ENCODE data around the gene KLK14. TPM values are rescaled to one million over a fixed set of nuclear protein-coding genes. Genes with fewer than 3 reads are reported as not detected.

The KLK14 gene
- total RNA-seq, 4 donors from 2014 or later, result not detected

DNA sequence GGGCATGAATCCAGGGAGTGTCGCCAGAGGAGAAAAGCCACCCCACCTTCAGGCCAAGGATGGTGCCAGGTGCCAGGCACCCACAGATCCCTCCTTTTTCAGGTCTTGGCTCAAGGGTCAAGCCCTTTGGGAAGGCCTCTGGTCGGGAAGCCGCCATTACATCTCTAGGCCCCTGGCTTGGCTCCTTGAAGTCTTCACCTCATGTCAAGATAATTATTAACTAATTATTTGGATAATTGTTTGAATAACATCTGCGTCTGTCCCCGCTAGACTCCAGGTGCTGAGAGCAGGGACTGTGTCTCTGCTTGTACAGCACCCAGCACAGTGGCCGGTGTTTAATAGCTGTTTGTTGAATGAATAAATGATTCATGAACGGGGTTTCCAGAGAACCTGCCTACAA lies 19.0 kb downstream of the KLK14 start:
- H3K36me3 ChIP-seq, result no peaks in the 10 kb centered on the region
- DNase-seq (no peak), ATAC-seq (no peak)
- H3K4me1 ChIP-seq, result no peaks in the 10 kb centered on the region
- TF ChIP-seq POLR2A (IDR thresholded peaks at IDR 0.05), result no peak
- TF ChIP-seq, protein P1, sequence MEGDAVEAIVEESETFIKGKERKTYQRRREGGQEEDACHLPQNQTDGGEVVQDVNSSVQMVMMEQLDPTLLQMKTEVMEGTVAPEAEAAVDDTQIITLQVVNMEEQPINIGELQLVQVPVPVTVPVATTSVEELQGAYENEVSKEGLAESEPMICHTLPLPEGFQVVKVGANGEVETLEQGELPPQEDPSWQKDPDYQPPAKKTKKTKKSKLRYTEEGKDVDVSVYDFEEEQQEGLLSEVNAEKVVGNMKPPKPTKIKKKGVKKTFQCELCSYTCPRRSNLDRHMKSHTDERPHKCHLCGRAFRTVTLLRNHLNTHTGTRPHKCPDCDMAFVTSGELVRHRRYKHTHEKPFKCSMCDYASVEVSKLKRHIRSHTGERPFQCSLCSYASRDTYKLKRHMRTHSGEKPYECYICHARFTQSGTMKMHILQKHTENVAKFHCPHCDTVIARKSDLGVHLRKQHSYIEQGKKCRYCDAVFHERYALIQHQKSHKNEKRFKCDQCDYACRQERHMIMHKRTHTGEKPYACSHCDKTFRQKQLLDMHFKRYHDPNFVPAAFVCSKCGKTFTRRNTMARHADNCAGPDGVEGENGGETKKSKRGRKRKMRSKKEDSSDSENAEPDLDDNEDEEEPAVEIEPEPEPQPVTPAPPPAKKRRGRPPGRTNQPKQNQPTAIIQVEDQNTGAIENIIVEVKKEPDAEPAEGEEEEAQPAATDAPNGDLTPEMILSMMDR (IDR thresholded peaks at IDR 0.05 in 4 of 5, conservative IDR thresholded peaks at IDR 0.05 in 1 of 5), result no peak
- H3K27ac ChIP-seq, result no peak overlapping the region
- in situ Hi-C loops (cut with MboI; ENCODE audit: low sequenced_read_pairs in 4 of 4) (no loop called here), intact Hi-C loops (cut with DNase I; ENCODE audit: low total_unique reads) (no loop called here)
- peaks cover 4 to 18% (median 11%) of the 10 kb centered on the region in 3 donors for H3K27me3 ChIP-seq
- H3K9me3 ChIP-seq, result no peaks in the 10 kb centered on the region
- no peak overlapping the region for H3K4me3 ChIP-seq

DNA sequence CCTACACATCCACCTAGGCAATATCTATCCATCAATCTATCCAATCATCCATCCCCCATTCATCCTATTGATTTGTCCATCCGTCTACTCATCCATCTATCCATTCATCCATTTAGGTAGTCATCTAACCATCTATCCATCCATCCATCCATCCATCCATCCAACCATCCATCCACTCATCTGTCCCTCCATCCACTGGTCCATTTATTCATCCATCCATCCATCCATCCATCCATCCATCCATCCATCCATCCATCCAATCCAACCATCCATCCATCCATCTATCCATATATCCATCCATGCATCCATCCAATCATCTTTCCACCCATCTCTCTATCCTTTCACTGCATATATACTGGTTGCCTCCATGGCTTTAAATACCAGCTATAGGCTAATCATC lies 21.7 kb downstream of the KLK14 start:
- no peak overlapping the region for H3K4me3 ChIP-seq
- DNase-seq (no peak), ATAC-seq (no peak)
- peaks cover 4 to 18% (median 11%) of the 10 kb centered on the region in 3 donors for H3K27me3 ChIP-seq
- no peak overlapping the region for H3K27ac ChIP-seq
- in situ Hi-C loops (cut with MboI; ENCODE audit: low sequenced_read_pairs in 4 of 4), result no loop called here
- H3K36me3 ChIP-seq, result no peaks in the 10 kb centered on the region
- TF ChIP-seq, protein P1 (IDR thresholded peaks at IDR 0.05 in 4 of 5, conservative IDR thresholded peaks at IDR 0.05 in 1 of 5), result no peak
- TF ChIP-seq POLR2A (IDR thresholded peaks at IDR 0.05), result no peak
- intact Hi-C loops (cut with DNase I; ENCODE audit: low total_unique reads), result no loop called here
- no peaks in the 10 kb centered on the region for H3K4me1 ChIP-seq
- H3K9me3 ChIP-seq, result no peaks in the 10 kb centered on the region

DNA sequence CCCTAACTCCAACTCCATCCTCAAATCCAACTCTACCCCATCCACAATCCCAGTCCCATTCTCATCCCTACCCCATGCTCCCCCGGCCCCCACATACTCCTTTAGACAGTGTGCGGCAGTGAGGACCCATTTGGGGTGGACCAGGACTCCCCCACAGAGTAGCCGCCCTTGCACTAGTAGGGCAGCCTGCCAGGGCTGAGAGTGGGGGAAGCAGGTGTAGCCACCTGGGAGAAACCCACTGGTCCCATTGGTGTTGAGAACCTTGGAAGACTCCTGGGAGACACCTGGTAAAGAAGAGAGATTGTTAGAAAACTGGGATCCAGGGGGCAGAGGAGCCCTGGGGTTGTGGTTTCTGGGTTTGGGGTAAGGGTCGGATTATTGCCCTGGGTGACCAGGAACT lies 22.4 kb downstream of the KLK14 start:
- DNase-seq (no peak), ATAC-seq (no peak)
- Histone ChIP-seq H3K27ac (no peak overlapping the region), H3K27me3 (peaks cover 4 to 15% (median 10%) of the 10 kb centered on the region in 3 donors), H3K36me3 (no peaks in the 10 kb centered on the region), H3K9me3 (no peaks in the 10 kb centered on the region), H3K4me1 (no peaks in the 10 kb centered on the region), H3K4me3 (no peak overlapping the region)
- intact Hi-C loops (cut with DNase I; ENCODE audit: low total_unique reads), result no loop called here
- in situ Hi-C loops (cut with MboI; ENCODE audit: low sequenced_read_pairs in 4 of 4), result no loop called here
- TF ChIP-seq, protein P1 (IDR thresholded peaks at IDR 0.05 in 4 of 5, conservative IDR thresholded peaks at IDR 0.05 in 1 of 5), result no peak
- TF ChIP-seq POLR2A (IDR thresholded peaks at IDR 0.05), result no peak

DNA sequence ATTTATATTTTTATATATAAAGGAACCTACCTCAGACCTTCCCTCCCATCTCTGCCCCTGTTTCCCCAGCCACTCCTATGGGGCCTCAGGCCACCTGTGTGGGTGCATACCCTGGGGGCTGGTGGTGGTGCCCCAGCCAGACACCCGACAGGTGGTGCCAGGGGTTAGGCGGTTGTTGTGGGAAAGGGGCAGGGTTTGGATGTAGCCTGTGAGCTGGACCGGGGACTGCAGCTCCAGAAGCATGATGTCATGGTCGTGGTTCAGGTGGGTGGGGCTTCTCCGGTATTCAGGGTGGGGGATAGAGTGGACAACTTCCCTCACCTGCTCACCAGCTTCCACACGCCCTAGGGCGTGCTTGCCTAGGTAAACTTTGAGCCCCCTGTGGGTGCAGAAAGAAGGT lies 23.0 kb downstream of the KLK14 start:
- Histone ChIP-seq H3K4me1 (no peaks in the 10 kb centered on the region), H3K36me3 (no peaks in the 10 kb centered on the region), H3K4me3 (no peak overlapping the region), H3K27ac (no peak overlapping the region), H3K27me3 (peaks cover 3 to 9% (median 4%) of the 10 kb centered on the region in 3 donors), H3K9me3 (no peaks in the 10 kb centered on the region)
- TF ChIP-seq, protein P1 (IDR thresholded peaks at IDR 0.05 in 4 of 5, conservative IDR thresholded peaks at IDR 0.05 in 1 of 5), result no peak
- TF ChIP-seq POLR2A (IDR thresholded peaks at IDR 0.05), result no peak
- intact Hi-C loops (cut with DNase I; ENCODE audit: low total_unique reads) (no loop called here), in situ Hi-C loops (cut with MboI; ENCODE audit: low sequenced_read_pairs in 4 of 4) (no loop called here)
- DNase-seq, result no peak
- no peak for ATAC-seq

DNA sequence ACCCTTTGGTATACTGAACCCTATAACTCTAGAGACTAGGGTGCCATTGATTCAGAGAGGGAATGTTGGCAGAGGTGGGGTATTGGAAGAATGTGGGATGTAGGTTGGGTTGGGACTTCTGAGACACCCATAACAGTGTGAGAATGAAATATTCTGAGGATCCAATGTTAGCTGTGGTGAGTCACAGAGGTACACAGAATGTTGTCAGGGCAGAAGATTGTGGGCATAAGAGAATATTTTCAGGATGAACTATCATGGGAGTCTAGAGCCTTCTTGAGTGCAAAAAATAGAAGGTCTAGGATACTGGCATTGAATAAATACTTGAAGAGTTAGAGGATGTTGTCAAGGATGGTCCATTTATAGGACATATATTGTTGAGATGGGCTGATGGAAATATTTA lies 26.8 kb downstream of the KLK14 start:
- no peaks in the 10 kb centered on the region for H3K36me3 ChIP-seq
- H3K4me3 ChIP-seq, result no peak overlapping the region
- intact Hi-C loops (cut with DNase I; ENCODE audit: low total_unique reads) (no loop called here), in situ Hi-C loops (cut with MboI; ENCODE audit: low sequenced_read_pairs in 4 of 4) (no loop called here)
- no peak for DNase-seq
- H3K9me3 ChIP-seq, result no peaks in the 10 kb centered on the region
- TF ChIP-seq, protein P1 (IDR thresholded peaks at IDR 0.05 in 4 of 5, conservative IDR thresholded peaks at IDR 0.05 in 1 of 5), result no peak
- no peak for TF ChIP-seq POLR2A (IDR thresholded peaks at IDR 0.05)
- no peak for ATAC-seq
- H3K4me1 ChIP-seq, result no peaks in the 10 kb centered on the region
- no peaks in the 10 kb centered on the region for H3K27me3 ChIP-seq
- H3K27ac ChIP-seq, result no peak overlapping the region
